ENCODE measurements around the gene ZCCHC8.

The ZCCHC8 gene

DNA sequence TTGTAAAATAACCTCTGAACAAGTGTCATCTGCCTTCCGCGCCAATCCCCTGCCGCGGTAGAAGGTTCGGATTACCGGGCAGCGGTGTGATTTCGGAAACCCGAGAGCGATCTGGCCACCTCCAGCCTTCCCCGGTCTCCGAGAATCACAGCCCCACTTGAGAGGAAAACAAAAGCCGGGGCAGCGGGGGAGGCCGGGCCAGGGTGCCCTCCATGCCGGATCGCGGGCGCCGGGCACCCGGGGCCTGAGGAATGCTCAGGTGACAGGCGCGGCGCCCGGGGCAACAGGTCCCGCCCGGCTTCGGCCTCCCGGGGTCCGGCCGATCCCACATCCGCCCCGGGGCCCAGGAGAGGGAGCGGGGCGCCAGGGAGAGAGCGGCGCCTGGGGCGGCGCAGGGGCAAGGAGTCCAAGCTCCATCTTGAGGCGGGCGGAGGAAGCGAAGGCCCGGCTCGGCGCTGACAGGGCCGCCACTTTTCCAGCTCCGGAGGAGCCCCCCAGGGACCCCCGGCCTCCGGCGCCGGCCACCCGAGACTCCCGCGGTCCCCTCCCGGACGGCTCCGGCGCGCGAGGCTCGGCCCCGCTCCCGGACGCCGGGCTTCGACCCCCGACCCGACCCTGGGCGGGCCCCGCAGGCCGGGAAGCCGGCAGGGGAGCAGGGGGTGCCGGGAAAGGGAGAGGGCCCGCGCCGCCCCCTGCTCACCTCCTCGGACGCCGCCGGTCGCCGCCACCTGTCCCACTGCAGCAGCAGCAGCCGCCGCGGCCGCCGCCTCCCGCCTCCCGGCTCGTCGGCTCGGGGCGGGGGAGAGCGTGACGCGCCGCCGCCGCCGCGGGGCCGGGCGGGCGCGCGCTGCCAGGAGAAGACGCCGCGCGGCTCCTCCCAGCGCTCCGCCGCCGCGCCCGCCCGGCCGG lies 78.7 kb downstream of the ZCCHC8 start, which contains the start of gene CLIP1:
CLIP1 (minus strand) TSS at position 849 of the 909 bp plus-strand sequence. CDS start 42,217 bp downstream, outside the sequence.
- peak; percentile 52 to 68 for DNase-seq

Measured in CD4-positive, alpha-beta T cell treated with Interleukin-4 for 1 hour (primary cell).